HL-60 (cell line): ENCODE results near the gene FAM124A.

ENCODE experiments used
- DNase-seq, 2 experiments: peaks; one replicate each; pipeline ENCODE4 v3.0.0-alpha.2; 2010 to 2020; ENCODE audit warnings: low read depth in 1 of 2, low spot score in 1 of 2
- H3K27ac ChIP-seq: fragments of 250-450 bp; sonication (Bioruptor Pico); replicated peaks from 2 replicates; pipeline ENCODE4 v1.5.1; 2020; ENCODE audit warnings: mild to moderate bottlenecking, moderate library complexity
- H3K27me3 ChIP-seq: fragments of 250-450 bp; sonication (Bioruptor Pico); 2 replicates; pipeline ENCODE4 v1.5.1; 2021; ENCODE audit warnings: mild to moderate bottlenecking, moderate library complexity; ENCODE audit not compliant: insufficient read depth, poor library complexity, severe bottlenecking
- H3K4me3 ChIP-seq: replicated peaks from 2 replicates; pipeline ENCODE4 v1.5.1; 2011; ENCODE audit warnings: mild to moderate bottlenecking, control low read depth, low read length; ENCODE audit not compliant: insufficient read depth
- GABPA ChIP-seq: IDR thresholded peaks from 2 replicates; pipeline ENCODE4 v1.6.1; 2012; ENCODE audit warnings: low read depth
- POLR2AphosphoS5 ChIP-seq: IDR thresholded peaks from 2 replicates; pipeline ENCODE4 v1.6.1; 2012; ENCODE audit warnings: low read depth
- REST ChIP-seq: IDR thresholded peaks from 2 replicates; pipeline ENCODE4 v1.6.1; 2012; ENCODE audit warnings: low read depth; ENCODE audit not compliant: insufficient replicate concordance
- SPI1 ChIP-seq: IDR thresholded peaks from 2 replicates; pipeline ENCODE4 v1.6.1; 2012; ENCODE audit warnings: low read depth, mild to moderate bottlenecking, borderline replicate concordance
- TF ChIP-seq, protein P1 (sequence below): IDR thresholded peaks from one replicate; pipeline ENCODE4 v1.5.1; 2011; ENCODE audit warnings: low read length, control low read depth, inconsistent platforms; ENCODE audit not compliant: insufficient read depth

Gene FAM124A

DNA sequence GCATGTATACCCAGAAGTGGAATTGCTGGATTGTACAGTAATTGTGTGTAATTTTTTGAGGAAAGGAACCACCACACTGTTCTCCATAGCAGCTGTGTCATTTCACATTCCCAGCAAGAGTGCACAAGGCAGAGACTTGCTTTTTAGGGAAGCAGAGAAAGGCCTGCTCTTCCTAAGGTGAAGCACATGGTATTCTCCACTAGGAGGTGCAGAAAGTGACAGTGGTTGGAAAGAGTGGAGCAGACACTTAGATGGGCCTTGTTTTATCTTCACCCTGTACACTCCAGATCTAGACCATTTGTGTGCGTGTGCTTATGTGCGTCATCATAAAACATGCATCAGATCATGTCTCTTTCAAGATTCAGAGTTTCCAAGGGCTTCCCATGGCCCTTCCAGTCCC is 35.0 kb downstream of the FAM124A start:
- TF ChIP-seq, protein P1, sequence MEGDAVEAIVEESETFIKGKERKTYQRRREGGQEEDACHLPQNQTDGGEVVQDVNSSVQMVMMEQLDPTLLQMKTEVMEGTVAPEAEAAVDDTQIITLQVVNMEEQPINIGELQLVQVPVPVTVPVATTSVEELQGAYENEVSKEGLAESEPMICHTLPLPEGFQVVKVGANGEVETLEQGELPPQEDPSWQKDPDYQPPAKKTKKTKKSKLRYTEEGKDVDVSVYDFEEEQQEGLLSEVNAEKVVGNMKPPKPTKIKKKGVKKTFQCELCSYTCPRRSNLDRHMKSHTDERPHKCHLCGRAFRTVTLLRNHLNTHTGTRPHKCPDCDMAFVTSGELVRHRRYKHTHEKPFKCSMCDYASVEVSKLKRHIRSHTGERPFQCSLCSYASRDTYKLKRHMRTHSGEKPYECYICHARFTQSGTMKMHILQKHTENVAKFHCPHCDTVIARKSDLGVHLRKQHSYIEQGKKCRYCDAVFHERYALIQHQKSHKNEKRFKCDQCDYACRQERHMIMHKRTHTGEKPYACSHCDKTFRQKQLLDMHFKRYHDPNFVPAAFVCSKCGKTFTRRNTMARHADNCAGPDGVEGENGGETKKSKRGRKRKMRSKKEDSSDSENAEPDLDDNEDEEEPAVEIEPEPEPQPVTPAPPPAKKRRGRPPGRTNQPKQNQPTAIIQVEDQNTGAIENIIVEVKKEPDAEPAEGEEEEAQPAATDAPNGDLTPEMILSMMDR, result no peak
- TF ChIP-seq GABPA, result no peak
- no peak for TF ChIP-seq POLR2AphosphoS5
- TF ChIP-seq REST, result no peak
- no peak for TF ChIP-seq SPI1
- H3K27me3 ChIP-seq, result no peaks in the 10 kb centered on the region
- no peak overlapping the region for H3K27ac ChIP-seq
- H3K4me3 ChIP-seq, result no peak overlapping the region
- DNase-seq, result peak in 1 of 2 experiments; percentile 11

GRCh38 chr13:51258612-51259548 is 36.7 kb downstream of the FAM124A start:
- Histone ChIP-seq H3K27me3 (no peaks in the 10 kb centered on the region), H3K27ac (no peak overlapping the region), H3K4me3 (no peak overlapping the region)
- peak; percentile 89 for TF ChIP-seq SPI1
- no peak for TF ChIP-seq REST
- DNase-seq, result peak in 1 of 2 experiments; percentile 72

- H3K27ac ChIP-seq, result no peak overlapping the region
- no peak for DNase-seq
- no peak overlapping the region for H3K4me3 ChIP-seq
- no peaks in the 10 kb centered on the region for H3K27me3 ChIP-seq
- TF ChIP-seq SPI1 (no peak), GABPA (no peak), POLR2AphosphoS5 (no peak), REST (no peak)
- TF ChIP-seq, protein P1, result no peak
Observed at GRCh38 chr13:51260154-51260553, 38.0 kb downstream of the FAM124A start.
